WTC11 (cell line): Measurements from ENCODE around the gene SNRNP35. TPM values are rescaled to one million over a fixed set of nuclear protein-coding genes. Genes with fewer than 3 reads are reported as not detected.

Source experiments
- ATAC-seq: fragments of 200-7000 bp; cut with Tn5 transposase; 2 replicates; pipeline ENCODE4 v1.10.0; 2021; ENCODE audit warnings: mild to moderate bottlenecking, moderate library complexity
- CTCF ChIA-PET: fragments of 300-600 bp; sonication (Branson Sonifier 250); formaldehyde crosslinking; loops from one replicate; lab custom pipeline; 2021; ENCODE audit warnings: antibody characterized with exemption; lab: Charles Lee
- POLR2A ChIA-PET: fragments of 350-600 bp; sonication (Branson Sonifier 250); formaldehyde crosslinking; loops from one replicate; lab custom pipeline; 2021; ENCODE audit warnings: antibody characterized with exemption; lab: Charles Lee
- DNase-seq: peaks from one replicate; pipeline ENCODE4 v3.0.0; 2021; ENCODE audit warnings: low spot score
- H3K27ac Mint-ChIP-seq: 2 replicates; pipeline ENCODE4 v1.8.0; 2021; ENCODE audit warnings: mixed read lengths
- H3K27me3 Mint-ChIP-seq: 2 replicates; pipeline ENCODE4 v1.8.0; 2021; ENCODE audit warnings: low read depth, mild to moderate bottlenecking, moderate library complexity, mixed read lengths
- H3K36me3 Mint-ChIP-seq: 2 replicates; pipeline ENCODE4 v1.8.0; 2021; ENCODE audit warnings: mixed read lengths
- H3K4me1 Mint-ChIP-seq: 2 replicates; pipeline ENCODE4 v1.8.0; 2022; ENCODE audit warnings: mixed read lengths
- H3K4me3 Mint-ChIP-seq: 2 replicates; pipeline ENCODE4 v1.8.0; 2021; ENCODE audit warnings: mild to moderate bottlenecking, moderate library complexity, mixed read lengths
- H3K9me3 Mint-ChIP-seq: 2 replicates; pipeline ENCODE4 v1.8.0; 2021; ENCODE audit warnings: mixed read lengths
- ESRRA ChIP-seq: sonication (generic); formaldehyde crosslinking; IDR thresholded peaks from 2 replicates; pipeline ENCODE4 v1.8.1; 2022; ENCODE audit warnings: mild to moderate bottlenecking, missing genetic modification reagents, borderline replicate concordance
- FOXP1 ChIP-seq: sonication (generic); formaldehyde crosslinking; IDR thresholded peaks from 2 replicates; pipeline ENCODE4 v1.8.0; 2022; ENCODE audit warnings: missing genetic modification reagents, mild to moderate bottlenecking, moderate library complexity, borderline replicate concordance
- GRHL2 ChIP-seq: fragments of 250-450 bp; sonication (Bioruptor Pico); IDR thresholded peaks from 2 replicates; pipeline ENCODE4 v1.8.0; 2022; ENCODE audit warnings: mild to moderate bottlenecking, moderate library complexity; ENCODE audit not compliant: insufficient replicate concordance, severe bottlenecking
- HMGXB4 ChIP-seq: sonication (generic); formaldehyde crosslinking; IDR thresholded peaks from 2 replicates; pipeline ENCODE4 v1.8.1; 2023; ENCODE audit warnings: mild to moderate bottlenecking, moderate library complexity, missing genetic modification reagents
- JAZF1 ChIP-seq: fragments of 250-450 bp; sonication (Bioruptor Pico); IDR thresholded peaks from 2 replicates; pipeline ENCODE4 v1.9.0; 2021; ENCODE audit warnings: moderate library complexity, mild to moderate bottlenecking, inconsistent platforms
- NFATC4 ChIP-seq: fragments of 250-450 bp; sonication (Bioruptor Pico); IDR thresholded peaks from 2 replicates; pipeline ENCODE4 v1.9.0; 2021; ENCODE audit warnings: mild to moderate bottlenecking
- PRDM15 ChIP-seq: sonication (generic); formaldehyde crosslinking; IDR thresholded peaks from 2 replicates; pipeline ENCODE4 v1.8.0; 2022; ENCODE audit warnings: missing genetic modification reagents
- SP1 ChIP-seq: sonication (generic); formaldehyde crosslinking; conservative IDR thresholded peaks from 2 replicates; pipeline ENCODE4 v1.8.1; 2022; ENCODE audit warnings: missing genetic modification reagents
- TP53 ChIP-seq: sonication (generic); formaldehyde crosslinking; IDR thresholded peaks from 2 replicates; pipeline ENCODE4 v1.8.1; 2023; ENCODE audit warnings: mild to moderate bottlenecking, missing genetic modification reagents
- USF1 ChIP-seq: sonication (generic); formaldehyde crosslinking; IDR thresholded peaks from 2 replicates; pipeline ENCODE4 v1.8.0; 2022; ENCODE audit warnings: mild to moderate bottlenecking, missing genetic modification reagents
- ZNF281 ChIP-seq: sonication (generic); formaldehyde crosslinking; IDR thresholded peaks from 2 replicates; pipeline ENCODE4 v1.8.0; 2023; ENCODE audit warnings: mild to moderate bottlenecking, missing genetic modification reagents
- ZNF396 ChIP-seq: fragments of 250-450 bp; sonication (Bioruptor Pico); IDR thresholded peaks from 2 replicates; pipeline ENCODE4 v1.8.0; 2021; ENCODE audit warnings: mild to moderate bottlenecking, moderate library complexity, borderline replicate concordance
- ZNF425 ChIP-seq: fragments of 250-450 bp; sonication (Bioruptor Pico); conservative IDR thresholded peaks from 2 replicates; pipeline ENCODE4 v1.9.0; 2021; ENCODE audit warnings: mild to moderate bottlenecking
- total RNA-seq: library from RNA; stranded (reverse); gene quantifications from 3 replicates; pipeline ENCODE4 v1.2.3, GENCODE V29; 2021
- TF ChIP-seq, protein P1 (sequence below): sonication (generic); formaldehyde crosslinking; IDR thresholded peaks from 2 replicates; pipeline ENCODE4 v1.8.1; 2023; ENCODE audit warnings: mild to moderate bottlenecking, missing genetic modification reagents, borderline replicate concordance
- TF ChIP-seq, protein P2 (sequence below): fragments of 250-450 bp; sonication (Bioruptor Pico); IDR thresholded peaks from 2 replicates; pipeline ENCODE4 v2.1.2; 2022; ENCODE audit warnings: mild to moderate bottlenecking, moderate library complexity
- TF ChIP-seq, protein P3 (sequence below): sonication (generic); formaldehyde crosslinking; IDR thresholded peaks from 2 replicates; pipeline ENCODE4 v1.8.0; 2022; ENCODE audit warnings: mild to moderate bottlenecking, missing genetic modification reagents

The SNRNP35 gene
- total RNA-seq, 1 experiment from 2014 or later = 20.0 TPM

DNA sequence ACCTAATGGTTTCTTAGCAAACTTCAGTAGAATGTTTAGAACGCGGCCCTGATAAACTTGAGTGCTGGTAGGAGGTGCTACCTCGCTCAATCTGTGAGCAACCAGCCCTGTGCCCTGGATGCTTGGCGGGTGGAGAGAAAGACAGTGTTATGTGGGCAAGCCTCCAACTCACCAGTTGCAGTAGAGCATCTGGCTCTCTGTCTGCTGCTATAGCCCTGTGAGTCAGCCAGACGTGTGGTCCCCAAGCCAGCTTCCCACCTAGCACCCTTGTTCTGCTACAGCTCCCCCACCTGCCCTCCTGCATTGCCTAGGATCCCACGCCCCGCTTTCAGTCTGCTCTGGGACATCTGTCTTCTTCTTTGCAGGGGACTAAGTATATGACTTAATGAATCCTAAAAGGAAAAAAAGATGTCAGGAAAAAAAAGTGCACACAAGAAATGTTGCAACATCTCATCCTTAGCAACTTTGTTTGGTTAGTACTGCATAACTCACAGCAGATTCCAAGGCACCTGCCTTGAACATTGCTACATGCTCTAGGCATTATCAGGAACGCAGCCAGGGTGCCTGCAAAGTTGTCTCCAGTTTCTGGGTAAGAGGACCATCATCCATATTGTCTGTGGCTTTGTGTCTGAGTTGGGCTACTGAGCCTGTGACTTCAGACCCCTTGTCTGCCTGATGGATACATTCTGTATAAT, 13.6 kb downstream of the SNRNP35 start:
- no peak overlapping the region for H3K27ac Mint-ChIP-seq
- no peaks in the 10 kb centered on the region for H3K27me3 Mint-ChIP-seq
- TF ChIP-seq SP1 (CRISPR knock-in tag) = no peak
- TF ChIP-seq, all 79 proteins: peak for 0
- DNase-seq (no peak), ATAC-seq (no peak)
- H3K9me3 Mint-ChIP-seq = no peaks in the 10 kb centered on the region
- CTCF ChIA-PET = no interaction called here
- H3K4me3 Mint-ChIP-seq = no peak overlapping the region
- POLR2A ChIA-PET = no interaction called here
- peaks cover 12% of the 10 kb centered on the region; the same call in 1 of the 2 replicates for H3K36me3 Mint-ChIP-seq
- H3K4me1 Mint-ChIP-seq = no peaks in the 10 kb centered on the region

DNA sequence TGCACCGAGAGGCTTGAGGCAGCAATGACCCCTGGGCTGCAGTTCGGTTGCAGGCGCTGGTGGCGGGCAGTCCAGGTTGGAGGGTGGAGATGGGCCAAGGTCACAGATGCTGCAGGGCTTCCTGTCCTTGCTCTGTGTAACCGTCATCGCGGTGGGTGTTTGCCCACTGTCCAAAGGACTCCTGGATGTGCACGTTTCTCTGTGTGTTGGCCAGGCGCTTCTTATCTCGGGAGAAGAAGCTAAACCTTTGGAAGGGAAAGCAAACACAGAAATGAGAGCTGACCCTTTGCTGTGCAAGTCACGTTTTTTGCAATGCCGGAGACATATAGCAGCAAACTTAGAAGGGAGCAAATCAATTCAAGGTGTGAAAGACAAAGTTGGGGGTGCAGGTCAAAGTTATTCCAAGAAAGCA, 14.5 kb downstream of the SNRNP35 start:
- ChIA-PET CTCF (no interaction called here), POLR2A (no interaction called here)
- Mint-ChIP-seq H3K27me3 (no peaks in the 10 kb centered on the region), H3K4me3 (no peak overlapping the region), H3K9me3 (no peaks in the 10 kb centered on the region), H3K36me3 (peaks cover 12% of the 10 kb centered on the region; the same call in 1 of the 2 replicates), H3K4me1 (no peaks in the 10 kb centered on the region), H3K27ac (no peak overlapping the region)
- DNase-seq (no peak), ATAC-seq (no peak)
- TF ChIP-seq, protein P1, sequence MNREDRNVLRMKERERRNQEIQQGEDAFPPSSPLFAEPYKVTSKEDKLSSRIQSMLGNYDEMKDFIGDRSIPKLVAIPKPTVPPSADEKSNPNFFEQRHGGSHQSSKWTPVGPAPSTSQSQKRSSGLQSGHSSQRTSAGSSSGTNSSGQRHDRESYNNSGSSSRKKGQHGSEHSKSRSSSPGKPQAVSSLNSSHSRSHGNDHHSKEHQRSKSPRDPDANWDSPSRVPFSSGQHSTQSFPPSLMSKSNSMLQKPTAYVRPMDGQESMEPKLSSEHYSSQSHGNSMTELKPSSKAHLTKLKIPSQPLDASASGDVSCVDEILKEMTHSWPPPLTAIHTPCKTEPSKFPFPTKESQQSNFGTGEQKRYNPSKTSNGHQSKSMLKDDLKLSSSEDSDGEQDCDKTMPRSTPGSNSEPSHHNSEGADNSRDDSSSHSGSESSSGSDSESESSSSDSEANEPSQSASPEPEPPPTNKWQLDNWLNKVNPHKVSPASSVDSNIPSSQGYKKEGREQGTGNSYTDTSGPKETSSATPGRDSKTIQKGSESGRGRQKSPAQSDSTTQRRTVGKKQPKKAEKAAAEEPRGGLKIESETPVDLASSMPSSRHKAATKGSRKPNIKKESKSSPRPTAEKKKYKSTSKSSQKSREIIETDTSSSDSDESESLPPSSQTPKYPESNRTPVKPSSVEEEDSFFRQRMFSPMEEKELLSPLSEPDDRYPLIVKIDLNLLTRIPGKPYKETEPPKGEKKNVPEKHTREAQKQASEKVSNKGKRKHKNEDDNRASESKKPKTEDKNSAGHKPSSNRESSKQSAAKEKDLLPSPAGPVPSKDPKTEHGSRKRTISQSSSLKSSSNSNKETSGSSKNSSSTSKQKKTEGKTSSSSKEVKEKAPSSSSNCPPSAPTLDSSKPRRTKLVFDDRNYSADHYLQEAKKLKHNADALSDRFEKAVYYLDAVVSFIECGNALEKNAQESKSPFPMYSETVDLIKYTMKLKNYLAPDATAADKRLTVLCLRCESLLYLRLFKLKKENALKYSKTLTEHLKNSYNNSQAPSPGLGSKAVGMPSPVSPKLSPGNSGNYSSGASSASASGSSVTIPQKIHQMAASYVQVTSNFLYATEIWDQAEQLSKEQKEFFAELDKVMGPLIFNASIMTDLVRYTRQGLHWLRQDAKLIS (CRISPR knock-in tag) = no peak
- TF ChIP-seq ZNF281 (CRISPR knock-in tag) = no peak
- TF ChIP-seq NFATC4 (CRISPR knock-in tag) = no peak
- no peak for TF ChIP-seq USF1 (CRISPR knock-in tag)
- no peak for TF ChIP-seq PRDM15 (CRISPR knock-in tag)
- no peak for TF ChIP-seq ZNF425 (CRISPR knock-in tag)
- no peak for TF ChIP-seq GRHL2 (CRISPR knock-in tag)
- TF ChIP-seq FOXP1 = no peak
- no peak for TF ChIP-seq ZNF396 (CRISPR knock-in tag)
- no peak for TF ChIP-seq ESRRA (CRISPR knock-in tag)
- no peak for TF ChIP-seq TP53 (CRISPR knock-in tag)
- TF ChIP-seq, protein P2, sequence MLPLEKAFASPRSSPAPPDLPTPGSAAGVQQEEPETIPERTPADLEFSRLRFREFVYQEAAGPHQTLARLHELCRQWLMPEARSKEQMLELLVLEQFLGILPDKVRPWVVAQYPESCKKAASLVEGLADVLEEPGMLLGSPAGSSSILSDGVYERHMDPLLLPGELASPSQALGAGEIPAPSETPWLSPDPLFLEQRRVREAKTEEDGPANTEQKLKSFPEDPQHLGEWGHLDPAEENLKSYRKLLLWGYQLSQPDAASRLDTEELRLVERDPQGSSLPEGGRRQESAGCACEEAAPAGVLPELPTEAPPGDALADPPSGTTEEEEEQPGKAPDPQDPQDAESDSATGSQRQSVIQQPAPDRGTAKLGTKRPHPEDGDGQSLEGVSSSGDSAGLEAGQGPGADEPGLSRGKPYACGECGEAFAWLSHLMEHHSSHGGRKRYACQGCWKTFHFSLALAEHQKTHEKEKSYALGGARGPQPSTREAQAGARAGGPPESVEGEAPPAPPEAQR = no peak
- TF ChIP-seq, protein P3, sequence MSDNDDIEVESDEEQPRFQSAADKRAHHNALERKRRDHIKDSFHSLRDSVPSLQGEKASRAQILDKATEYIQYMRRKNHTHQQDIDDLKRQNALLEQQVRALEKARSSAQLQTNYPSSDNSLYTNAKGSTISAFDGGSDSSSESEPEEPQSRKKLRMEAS = no peak
- no peak for TF ChIP-seq JAZF1 (CRISPR knock-in tag)
- TF ChIP-seq SP1 (CRISPR knock-in tag) = no peak
- no peak for TF ChIP-seq HMGXB4 (CRISPR knock-in tag)
